ENCODE measurements around the gene IFNA4.
"Not testable (repeated sequence)": the region's sequence is repeated elsewhere in the genome, so short reads cannot be mapped to it uniquely, and the experiment has no call there.

The IFNA4 gene

GRCh38 chr9:21187487-21187886 is at the start of gene IFNA4:
IFNA4 (minus strand) TSS chr9:21187587; CDS start chr9:21187531, 56 bp downstream.
- DNase-seq (ENCODE audit: low spot score), result not testable (repeated sequence)

- not testable (repeated sequence) for DNase-seq (ENCODE audit: low spot score)
These were observed 49.0 kb upstream of the IFNA4 start for GRCh38 chr9:21236360-21236714.

GRCh38 chr9:21235468-21236359 is 48.3 kb upstream of the IFNA4 start:
- peak; percentile 50 for DNase-seq (ENCODE audit: low spot score)

GRCh38 chr9:21234153-21234687 is 46.8 kb upstream of the IFNA4 start:
- DNase-seq (ENCODE audit: low spot score), result no peak

GRCh38 chr9:21233258-21233657 is 45.9 kb upstream of the IFNA4 start:
- no peak for DNase-seq (ENCODE audit: low spot score)

- DNase-seq (ENCODE audit: low spot score), result no peak
These were observed 40.7 kb upstream of the IFNA4 start, which contains the start of gene IFNA17 for GRCh38 chr9:21228122-21228521. IFNA17 (minus strand) TSS chr9:21228222; CDS start chr9:21228173, 49 bp downstream.

- DNase-seq (ENCODE audit: low spot score), result not testable (repeated sequence)
These were observed 29.8 kb upstream of the IFNA4 start, which contains the start of gene IFNA16 for GRCh38 chr9:21217211-21217610. IFNA16 (minus strand) TSS chr9:21217311; CDS start chr9:21217305, 6 bp downstream.

- DNase-seq (ENCODE audit: low spot score), result peak; percentile 5
These were observed 26.3 kb upstream of the IFNA4 start for GRCh38 chr9:21213411-21214326.

GRCh38 chr9:21212160-21212559 is 24.8 kb upstream of the IFNA4 start:
- DNase-seq (ENCODE audit: low spot score), result not testable (repeated sequence)

- not testable (repeated sequence) for DNase-seq (ENCODE audit: low spot score)
These were observed 23.4 kb upstream of the IFNA4 start for GRCh38 chr9:21210782-21211181.

- DNase-seq (ENCODE audit: low spot score), result no peak
These were observed 22.9 kb upstream of the IFNA4 start for GRCh38 chr9:21210311-21210710.

GRCh38 chr9:21207043-21207442 is 19.7 kb upstream of the IFNA4 start, which contains the start of gene IFNA10:
IFNA10 (minus strand) TSS chr9:21207143; CDS start chr9:21207097, 46 bp downstream.
- DNase-seq (ENCODE audit: low spot score), result not testable (repeated sequence)

- DNase-seq (ENCODE audit: low spot score), result no peak
These were observed 17.8 kb upstream of the IFNA4 start for GRCh38 chr9:21205204-21205603.

- DNase-seq (ENCODE audit: low spot score), result not testable (repeated sequence)
These were observed 14.7 kb upstream of the IFNA4 start, which contains the start of gene IFNA7 for GRCh38 chr9:21202105-21202504. IFNA7 (minus strand) TSS chr9:21202205; CDS start chr9:21202165, 40 bp downstream.

- peak; percentile 11 for DNase-seq (ENCODE audit: low spot score)
These were observed 7.7 kb upstream of the IFNA4 start for GRCh38 chr9:21194867-21195776.

GRCh38 chr9:21182810-21183736 is 4.3 kb downstream of the IFNA4 start:
- DNase-seq (ENCODE audit: low spot score), result peak; percentile 11

GRCh38 chr9:21174671-21175070 is 12.7 kb downstream of the IFNA4 start:
- DNase-seq (ENCODE audit: low spot score), result no peak

GRCh38 chr9:21172156-21172555 is 15.2 kb downstream of the IFNA4 start:
- no peak for DNase-seq (ENCODE audit: low spot score)

- DNase-seq (ENCODE audit: low spot score), result no peak
These were observed 16.0 kb downstream of the IFNA4 start for GRCh38 chr9:21171351-21171750.

GRCh38 chr9:21166560-21166959 is 20.8 kb downstream of the IFNA4 start, which contains the start of gene IFNA21:
IFNA21 (minus strand) TSS chr9:21166660; CDS start chr9:21166612, 48 bp downstream.
- not testable (repeated sequence) for DNase-seq (ENCODE audit: low spot score)

Measured in globus pallidus (tissue), 1 donor.